Endothelial cell of umbilical vein (primary cell): ENCODE measurements around the gene GAB2. TPM values are rescaled to one million over a fixed set of nuclear protein-coding genes. Genes with fewer than 3 reads are reported as not detected.

ENCODE experiments used
- BruUV-seq: library from RNA; stranded (reverse); fragments of 400-500 nt; replicated peaks from 2 replicates; lab custom pipeline; 2021; lab: Mats Ljungman, UMichigan
- CTCF ChIA-PET: fragments of 300-600, 350-600 bp; sonication (Branson Sonifier 250); formaldehyde crosslinking; loops from one replicate; lab custom pipeline; 2021; ENCODE audit warnings: antibody characterized with exemption, inconsistent platforms; lab: Charles Lee
- POLR2A ChIA-PET: fragments of 300-600, 350-600 bp; sonication (Branson Sonifier 250); formaldehyde crosslinking; loops from one replicate; lab custom pipeline; 2021; ENCODE audit warnings: antibody characterized with exemption, inconsistent platforms; lab: Charles Lee
- DNase-seq: peaks from one replicate; pipeline ENCODE4 v3.0.0-alpha.2; 2011; ENCODE audit warnings: low read depth, low spot score
- FAIRE-seq: peaks from 2 replicates; lab custom pipeline; 2011; peaks lifted over from hg19 to GRCh38; lab: Jason Lieb, UNC
- H2AFZ ChIP-seq: 2 replicates; pipeline ENCODE4 v1.6.0; 2012; ENCODE audit warnings: low read depth, low read length, control low read depth, inconsistent platforms
- H3K27ac ChIP-seq: 2 replicates; pipeline ENCODE4 v1.5.1; 2011; ENCODE audit warnings: low read depth, mild to moderate bottlenecking, control low read depth, low read length, moderate library complexity; ENCODE audit not compliant: insufficient read depth
- H3K27me3 ChIP-seq, 2 experiments: 2 replicates each; pipeline versions ENCODE4 v1.6.0 to v1.6.1; 2011; ENCODE audit warnings: low read length in 2 of 2, mixed read lengths in 1 of 2; ENCODE audit not compliant: control insufficient read depth in 2 of 2, insufficient read depth in 2 of 2
- H3K36me3 ChIP-seq, 2 experiments: 2 replicates in 1 of 2; 3 replicates in 1 of 2; pipeline ENCODE4 v1.5.1; 2011; ENCODE audit warnings: low read length in 2 of 2, mild to moderate bottlenecking in 1 of 2, moderate library complexity in 1 of 2; ENCODE audit not compliant: control insufficient read depth in 2 of 2, insufficient read depth in 2 of 2; ENCODE audit errors: extremely low read depth in 1 of 2
- H3K4me1 ChIP-seq: 3 replicates; pipeline ENCODE4 v1.5.1; 2011; ENCODE audit warnings: mild to moderate bottlenecking, low read length; ENCODE audit not compliant: control insufficient read depth, insufficient read depth; ENCODE audit errors: extremely low read depth
- H3K4me2 ChIP-seq: 2 replicates; pipeline ENCODE4 v1.6.1; 2011; ENCODE audit warnings: low read length, control low read depth, mixed read lengths; ENCODE audit not compliant: insufficient read depth
- H3K4me3 ChIP-seq, 3 experiments: fragments of 200-600 bp in 1 of 3; sonication (generic), shearing (Covaris generic) in 1 of 3; replicated peaks in 1 of 3; 2 replicates each; pipeline ENCODE4 v1.5.1; 2011 to 2016; ENCODE audit warnings: control low read depth in 3 of 3, low read length in 3 of 3, mild to moderate bottlenecking in 2 of 3, inconsistent platforms in 1 of 3, low read depth in 1 of 3, moderate library complexity in 1 of 3; ENCODE audit not compliant: insufficient read depth in 1 of 3
- H3K79me2 ChIP-seq: 2 replicates; pipeline ENCODE4 v1.6.0; 2012; ENCODE audit warnings: low read length, inconsistent platforms; ENCODE audit not compliant: control insufficient read depth, insufficient read depth
- H3K9ac ChIP-seq: replicated peaks from 2 replicates; pipeline ENCODE3; 2011; ENCODE audit warnings: low read length, control low read depth; ENCODE audit not compliant: insufficient read depth; ENCODE audit errors: extremely low read depth
- H3K9me1 ChIP-seq: replicated peaks from 3 replicates; pipeline ENCODE4 v1.6.0; 2011; ENCODE audit warnings: mild to moderate bottlenecking, low read length; ENCODE audit not compliant: control insufficient read depth, insufficient read depth; ENCODE audit errors: extremely low read depth
- H3K9me3 ChIP-seq: replicated peaks from 2 replicates; pipeline ENCODE4 v1.5.1; 2012; ENCODE audit warnings: low read length, inconsistent platforms; ENCODE audit not compliant: control insufficient read depth, insufficient read depth
- H4K20me1 ChIP-seq: replicated peaks from 2 replicates; pipeline ENCODE3; 2011; ENCODE audit warnings: mild to moderate bottlenecking, low read length; ENCODE audit not compliant: control insufficient read depth, insufficient read depth; ENCODE audit errors: extremely low read depth
- CTCF ChIP-seq, 2 donors: IDR thresholded peaks; 1 replicate in 1 of 2; 2 replicates in 1 of 2; pipeline ENCODE4 v1.5.1; 2011; ENCODE audit warnings: low read length in 2 of 2, mild to moderate bottlenecking in 2 of 2, moderate library complexity in 2 of 2, control low read depth in 1 of 2, inconsistent platforms in 1 of 2, low read depth in 1 of 2; ENCODE audit not compliant: insufficient read depth in 1 of 2; ENCODE audit errors: extremely low read depth in 1 of 2
- FOS ChIP-seq: IDR thresholded peaks from 2 replicates; pipeline ENCODE4 v1.6.1; 2011; ENCODE audit warnings: mild to moderate bottlenecking, low read length, moderate library complexity, borderline replicate concordance; ENCODE audit not compliant: insufficient read depth
- GATA2 ChIP-seq: IDR thresholded peaks from 2 replicates; pipeline ENCODE4 v1.7.0; 2011; ENCODE audit warnings: low read depth, mild to moderate bottlenecking, moderate library complexity, mixed read lengths, low read length; ENCODE audit not compliant: insufficient read length, insufficient read depth
- dilution Hi-C: fragments of 300-500 bp; cut with MboI; formaldehyde crosslinking; loops from one replicate; pipeline ENCODE4 v1.15.0; 2019; ENCODE audit warnings: low sequenced_read_pairs; ENCODE audit not compliant: extremely low pct_ligation_motif_present
- intact Hi-C: fragments of 100-400 bp; cut with micrococcal nuclease; formaldehyde crosslinking; loops from one replicate; pipeline ENCODE4 v1.10.0; 2022
- polyA plus RNA-seq, 4 experiments: library from polyadenylated mRNA; depleted of rRNA in 3 of 4; stranded (reverse) in 3 of 4; unstranded in 1 of 4; fragments of >200 nt; gene quantifications; 2 replicates each; pipeline versions ENCODE4 v1.2.1 to v1.2.3, GENCODE V29; 2011 to 2012; ENCODE audit warnings: missing spikeins in 1 of 4
- total RNA-seq: library from RNA; stranded (reverse); gene quantifications from 2 replicates; pipeline ENCODE4 v1.2.3, GENCODE V29; 2021

Gene GAB2
- total and polyA plus RNA-seq, 2 donors (not counting 3 experiments of a cell fraction or from before 2014, with no cell fraction given), result 19.6 to 39.6 TPM

GRCh38 chr11:78251083-78251775 is 166.4 kb downstream of the GAB2 start:
- BruUV-seq, result no TSS peak
- H3K27ac ChIP-seq, result no peak overlapping the region
- peaks cover 16% of the 10 kb centered on the region for H3K4me1 ChIP-seq
- peaks cover 16% of the 10 kb centered on the region for H3K79me2 ChIP-seq
- H3K36me3 ChIP-seq, result peaks cover 5 to 6% of the 10 kb centered on the region in 2 experiments
- DNase-seq, result peak; percentile 58
- intact Hi-C loops, result no loop called here
- H3K9ac ChIP-seq, result no peak overlapping the region
- H3K9me3 ChIP-seq, result no peaks in the 10 kb centered on the region
- no peaks in the 10 kb centered on the region for H3K27me3 ChIP-seq
- ChIA-PET CTCF (interaction anchor here (0.6 to 2.2 kb wide), 7 partner anchors 9 to 313 kb away, joined by 3 to 10 read pairs (median 4); no protein-coding TSS in a partner anchor), POLR2A (no interaction called here)
- H2AFZ ChIP-seq, result no peak overlapping the region
- dilution Hi-C loops, result no loop called here
- H3K4me2 ChIP-seq, result no peak overlapping the region
- no peaks in the 10 kb centered on the region for H3K9me1 ChIP-seq
- no peaks in the 10 kb centered on the region for H4K20me1 ChIP-seq
- TF ChIP-seq FOS, result no peak
- no peak overlapping the region for H3K4me3 ChIP-seq
- peak; percentile 77 for FAIRE-seq

- CTCF ChIA-PET, result interaction anchor here (2.2 kb wide), 1 partner anchor 22 kb away, joined by 10 read pairs; no protein-coding TSS in a partner anchor
- no peaks in the 10 kb centered on the region for H3K27me3 ChIP-seq
- FAIRE-seq (no peak), DNase-seq (no peak)
- H3K9me1 ChIP-seq, result no peaks in the 10 kb centered on the region
- no peaks in the 10 kb centered on the region for H4K20me1 ChIP-seq
- H3K4me1 ChIP-seq, result peaks cover 14% of the 10 kb centered on the region
- TF ChIP-seq GATA2 (no peak), FOS (no peak), CTCF (IDR thresholded peaks at IDR 0.05; ENCODE audit: extremely low read depth in 1 of 2, insufficient read depth in 1 of 2, low read depth in 1 of 2, low read length in 2 of 2) (no peak)
- no TSS peak for BruUV-seq
- POLR2A ChIA-PET, result no interaction called here
- H3K9me3 ChIP-seq, result no peaks in the 10 kb centered on the region
- H3K4me2 ChIP-seq, result no peak overlapping the region
- H3K36me3 ChIP-seq, result peaks cover 5 to 6% of the 10 kb centered on the region in 2 experiments
- peaks cover 9% of the 10 kb centered on the region for H3K79me2 ChIP-seq
- intact Hi-C loops (no loop called here), dilution Hi-C loops (no loop called here)
- no peak overlapping the region for H3K4me3 ChIP-seq
- no peak overlapping the region for H2AFZ ChIP-seq
- no peak overlapping the region for H3K9ac ChIP-seq
- H3K27ac ChIP-seq, result no peak overlapping the region
These were observed 167.5 kb downstream of the GAB2 start for GRCh38 chr11:78250099-78250498.
